ENCODE results near the gene ISG15. TPM values are rescaled to one million over a fixed set of nuclear protein-coding genes. Genes with fewer than 3 reads are reported as not detected.

Gene ISG15
- total RNA-seq, 1 experiment from 2014 or later: 140 TPM

- BruUV-seq (replicated peaks): no TSS peak
- no peak overlapping the region for H3K27ac ChIP-seq (ENCODE audit: low read depth, low read length)
These were observed 29.4 kb upstream of the ISG15 start for GRCh38 chr1:983798-984475.

More at GRCh38 chr1:983798-984475, 29.4 kb upstream of the ISG15 start:
- ChIA-PET POLR2A (interaction anchor here (1.0 to 1.6 kb wide), 3 partner anchors 14 to 80 kb away, joined by 3 to 5 read pairs (median 3); no protein-coding TSS in a partner anchor), RAD21 (ENCODE audit: low non-redundant PET in 1 of 2, low total read pairs in 2 of 2, uncharacterized antibody in 2 of 2, unreplicated experiment in 2 of 2) (interaction anchor here (0.7 to 1.1 kb wide), 3 partner anchors 15 to 80 kb away, joined by 3 to 5 read pairs (median 4); no protein-coding TSS in a partner anchor), CTCF (interaction anchor here (0.6 to 2.8 kb wide), 14 partner anchors 10 to 308 kb away, joined by 3 to 18 read pairs (median 4); partner anchors contain the start of genes AGRN, B3GALT6, ISG15 and PLEKHN1)
- intact Hi-C loops (cut with micrococcal nuclease): loop anchor here (2.0 to 5.0 kb wide), 3 partner anchors 17 to 307 kb away; partner anchors contain the start of gene HES4
- Histone ChIP-seq H3K9ac (ENCODE audit: low read length) (no peak overlapping the region), H3K4me3 (replicated peaks in 1 of 2; ENCODE audit: low read depth in 1 of 2, low read length in 2 of 2) (no peak overlapping the region), H3K27me3 (ENCODE audit: insufficient read depth, low read length) (no peaks in the 10 kb centered on the region), H2AFZ (ENCODE audit: low read depth, low read length, poor library complexity, severe bottlenecking) (no peak overlapping the region), H3K9me3 (ENCODE audit: control insufficient read depth in 1 of 2, insufficient read depth in 1 of 2, low read depth in 1 of 2, low read length in 2 of 2) (no peaks in the 10 kb centered on the region), H3K4me2 (ENCODE audit: low read length) (peak overlapping the region; percentile 50), H3K79me2 (ENCODE audit: insufficient read depth, low read length) (no peaks in the 10 kb centered on the region), H3K36me3 (ENCODE audit: control insufficient read depth in 1 of 2, insufficient read depth in 2 of 2, low read length in 2 of 2) (no peaks in the 10 kb centered on the region), H3K4me1 (ENCODE audit: control insufficient read depth in 1 of 2, insufficient read depth in 2 of 2, low read length in 2 of 2) (0 out of 4 replicates have a peak, but pooled peaks cover 0 to 2% of the 10 kb centered on the region in 2 experiments), H4K20me1 (ENCODE audit: insufficient read depth) (no peaks in the 10 kb centered on the region), H3K9me2 (ENCODE audit: insufficient read depth) (no peaks in the 10 kb centered on the region)
- ATAC-seq (peak; percentile 86), DNase-seq (ENCODE audit: low read depth, low spot score) (no peak)
- TF ChIP-seq SIN3A (IDR thresholded peaks at IDR 0.05; ENCODE audit: low read depth) (no peak), CTCF (IDR thresholded peaks at IDR 0.05 in 2 of 3, conservative IDR thresholded peaks at IDR 0.05 in 1 of 3; ENCODE audit: borderline replicate concordance in 1 of 3, insufficient read depth in 1 of 3, low read depth in 2 of 3, low read length in 2 of 3) (peak; percentile 59 to 74 (median 69); a peak in 5 of 6 replicates), FOSL1 (IDR thresholded peaks at IDR 0.05; ENCODE audit: low read depth) (no peak), TCF7L2 (IDR thresholded peaks at IDR 0.05; ENCODE audit: borderline replicate concordance, extremely low read depth, insufficient read depth, insufficient read length) (no peak), ATF3 (IDR thresholded peaks at IDR 0.05) (no peak), EZH2 (IDR thresholded peaks at IDR 0.05) (no peak), RAD21 (IDR thresholded peaks at IDR 0.05; ENCODE audit: low read depth) (peak; percentile 86)
